ENCODE results near the gene ARID4A. TPM values are rescaled to one million over a fixed set of nuclear protein-coding genes. Genes with fewer than 3 reads are reported as not detected.

Gene ARID4A
- total RNA-seq, 4 donors from 2014 or later: 12.8 to 31.1 (median 18.8) TPM

GRCh38 chr14:58362798-58363412, 64.5 kb downstream of the ARID4A start:
- TF ChIP-seq EP300 (IDR thresholded peaks at IDR 0.05): no peak
- no peak for TF ChIP-seq POLR2A (IDR thresholded peaks at IDR 0.05)
- TF ChIP-seq CTCF (IDR thresholded peaks at IDR 0.05): peak in 2 of 4 experiments; percentile 14 to 37
- TF ChIP-seq POLR2AphosphoS5 (IDR thresholded peaks at IDR 0.05): no peak
- no peak for ATAC-seq
- no peaks in the 10 kb centered on the region for H3K9me3 ChIP-seq
- H3K36me3 ChIP-seq: peaks cover 6 to 83% of the 10 kb centered on the region in 2 donors
- H3K27ac ChIP-seq: no peak overlapping the region
- whole genome bisulfite sequencing, 2 donors (ENCODE audit: low coverage in 1 of 2): 85% methylated on average over 3 of the region's 3 CpGs; no CpG with 5 or more reads in 1 of the 2 donors
- no peaks in the 10 kb centered on the region for H3K27me3 ChIP-seq
- H3K4me3 ChIP-seq: no peak overlapping the region
- no peaks in the 10 kb centered on the region for H3K4me1 ChIP-seq

GRCh38 chr14:58364316-58364715, 66.0 kb downstream of the ARID4A start:
- Histone ChIP-seq H3K27ac (no peak overlapping the region), H3K27me3 (no peaks in the 10 kb centered on the region), H3K4me3 (no peak overlapping the region), H3K4me1 (no peaks in the 10 kb centered on the region), H3K9me3 (no peaks in the 10 kb centered on the region), H3K36me3 (peaks cover 6 to 90% of the 10 kb centered on the region in 2 donors)
- ATAC-seq: no peak
- TF ChIP-seq POLR2AphosphoS5 (IDR thresholded peaks at IDR 0.05): no peak
- TF ChIP-seq POLR2A (IDR thresholded peaks at IDR 0.05): no peak
- no peak for TF ChIP-seq EP300 (IDR thresholded peaks at IDR 0.05)
- WGBS, 2 donors (ENCODE audit: low coverage in 1 of 2): 62 to 69% methylated on average over 4 of the region's 4 CpGs

GRCh38 chr14:58367296-58367695, 68.9 kb downstream of the ARID4A start:
- ATAC-seq: no peak
- H3K4me3 ChIP-seq: no peak overlapping the region
- H3K9me3 ChIP-seq: no peaks in the 10 kb centered on the region
- H3K27me3 ChIP-seq: no peaks in the 10 kb centered on the region
- peaks cover 6 to 90% of the 10 kb centered on the region in 2 donors for H3K36me3 ChIP-seq
- 53 to 78% methylated on average over 2 to 3 of the region's 3 CpGs for WGBS, 2 donors (ENCODE audit: low coverage in 1 of 2)
- H3K4me1 ChIP-seq: no peaks in the 10 kb centered on the region
- no peak overlapping the region for H3K27ac ChIP-seq
- TF ChIP-seq CTCF (IDR thresholded peaks at IDR 0.05): no peak

GRCh38 chr14:58368956-58369355, 70.6 kb downstream of the ARID4A start:
- Histone ChIP-seq H3K9me3 (no peaks in the 10 kb centered on the region), H3K36me3 (peaks cover 6 to 93% of the 10 kb centered on the region in 2 donors), H3K27me3 (no peaks in the 10 kb centered on the region), H3K4me3 (no peak overlapping the region), H3K4me1 (no peaks in the 10 kb centered on the region), H3K27ac (no peak overlapping the region)
- ATAC-seq: no peak
- WGBS, 2 donors (ENCODE audit: low coverage in 1 of 2): 62 to 80% methylated on average over 1 of the region's 1 CpG
- TF ChIP-seq POLR2A (IDR thresholded peaks at IDR 0.05) (no peak), CTCF (IDR thresholded peaks at IDR 0.05) (no peak), EP300 (IDR thresholded peaks at IDR 0.05) (no peak), POLR2AphosphoS5 (IDR thresholded peaks at IDR 0.05) (no peak)

- ATAC-seq: no peak
- Histone ChIP-seq H3K4me3 (no peak overlapping the region), H3K27me3 (no peaks in the 10 kb centered on the region), H3K9me3 (no peaks in the 10 kb centered on the region), H3K4me1 (no peaks in the 10 kb centered on the region), H3K27ac (no peak overlapping the region), H3K36me3 (peaks cover 0 to 80% of the 10 kb centered on the region in 2 donors)
- TF ChIP-seq EP300 (IDR thresholded peaks at IDR 0.05) (no peak), POLR2A (IDR thresholded peaks at IDR 0.05) (no peak), POLR2AphosphoS5 (IDR thresholded peaks at IDR 0.05) (no peak), CTCF (IDR thresholded peaks at IDR 0.05) (no peak)
These were observed 78.4 kb downstream of the ARID4A start for GRCh38 chr14:58376791-58377190.

Measured in gastroesophageal sphincter (tissue), 4 donors.